ENCODE data around the gene NGB. TPM values are rescaled to one million over a fixed set of nuclear protein-coding genes. Genes with fewer than 3 reads are reported as not detected.
A peak's percentile ranks its signal among the peaks of the same experiment; 100 is the strongest.

The NGB gene
- total and polyA plus RNA-seq, 4 donors = 2.6 to 16.3 (median 12.6) TPM

DNA sequence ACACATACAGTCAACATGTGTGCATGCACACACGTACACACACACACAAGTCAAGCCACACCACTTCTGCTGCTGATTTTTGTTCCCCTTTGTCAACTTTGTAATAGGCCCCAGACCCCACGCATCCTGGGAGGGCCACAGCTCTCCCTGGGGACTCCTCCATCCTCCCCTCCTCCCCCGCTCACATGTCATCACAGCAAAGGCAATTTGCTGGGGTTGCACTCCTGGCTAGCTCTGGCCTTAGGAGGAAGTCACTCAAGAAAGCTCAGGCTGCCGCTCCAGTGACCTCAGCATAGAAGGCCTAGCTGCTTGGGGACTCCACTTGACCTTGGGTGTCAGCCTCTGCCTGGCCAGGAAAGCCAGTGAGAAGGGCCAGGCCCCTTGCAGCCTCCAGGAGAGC is 27.2 kb downstream of the NGB start:
- 81% methylated on average over 4 of the region's 4 CpGs for WGBS (ENCODE audit: insufficient coverage)
- no peaks in the 10 kb centered on the region for H3K9me3 ChIP-seq (ENCODE audit: control insufficient read depth, insufficient read depth, low read length)
- H3K27ac ChIP-seq (ENCODE audit: low read depth, low read length) = no peak overlapping the region
- DNase-seq (ENCODE audit: low read depth in 4 of 6, low spot score in 6 of 6) = no peak
- no peaks in the 10 kb centered on the region for H3K27me3 ChIP-seq (ENCODE audit: control insufficient read depth, insufficient read depth, low read length)
- no peaks in the 10 kb centered on the region for H3K4me1 ChIP-seq (ENCODE audit: control insufficient read depth, insufficient read depth, low read length)
- peaks cover 60% of the 10 kb centered on the region for H3K36me3 ChIP-seq (ENCODE audit: control insufficient read depth, insufficient read depth, low read length)
- H3K4me3 ChIP-seq (ENCODE audit: low read depth, low read length) = no peak overlapping the region

DNA sequence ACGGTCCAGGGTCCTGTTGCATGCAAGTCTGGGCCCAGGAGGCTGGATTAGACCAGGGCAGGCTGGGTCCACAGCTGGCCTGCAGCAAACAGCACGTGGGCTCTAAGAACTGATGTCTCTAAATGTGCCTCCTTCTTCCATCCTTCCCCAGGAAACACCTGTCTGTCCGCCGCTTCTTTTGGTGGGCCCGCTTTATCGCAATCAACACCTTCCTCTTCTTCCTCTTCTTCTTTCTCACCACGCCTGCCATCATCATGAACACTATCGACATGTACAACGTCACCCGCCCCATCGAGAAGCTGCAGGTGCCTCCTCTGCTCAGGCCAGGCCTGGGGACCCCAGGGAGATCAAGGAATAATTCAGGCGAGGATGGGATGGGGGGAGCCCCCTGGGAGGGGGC is 28.3 kb downstream of the NGB start:
- H3K27me3 ChIP-seq (ENCODE audit: control insufficient read depth, insufficient read depth, low read length) = no peaks in the 10 kb centered on the region
- no peaks in the 10 kb centered on the region for H3K9me3 ChIP-seq (ENCODE audit: control insufficient read depth, insufficient read depth, low read length)
- H3K4me1 ChIP-seq (ENCODE audit: control insufficient read depth, insufficient read depth, low read length) = peaks cover 4% of the 10 kb centered on the region
- H3K27ac ChIP-seq (ENCODE audit: low read depth, low read length) = no peak overlapping the region
- 88% methylated on average over 12 of the region's 12 CpGs for WGBS (ENCODE audit: insufficient coverage)
- H3K36me3 ChIP-seq (ENCODE audit: control insufficient read depth, insufficient read depth, low read length) = peaks cover 52% of the 10 kb centered on the region
- H3K4me3 ChIP-seq (ENCODE audit: low read depth, low read length) = no peak overlapping the region
- DNase-seq (ENCODE audit: low read depth in 4 of 6, low spot score in 6 of 6) = no peak

DNA sequence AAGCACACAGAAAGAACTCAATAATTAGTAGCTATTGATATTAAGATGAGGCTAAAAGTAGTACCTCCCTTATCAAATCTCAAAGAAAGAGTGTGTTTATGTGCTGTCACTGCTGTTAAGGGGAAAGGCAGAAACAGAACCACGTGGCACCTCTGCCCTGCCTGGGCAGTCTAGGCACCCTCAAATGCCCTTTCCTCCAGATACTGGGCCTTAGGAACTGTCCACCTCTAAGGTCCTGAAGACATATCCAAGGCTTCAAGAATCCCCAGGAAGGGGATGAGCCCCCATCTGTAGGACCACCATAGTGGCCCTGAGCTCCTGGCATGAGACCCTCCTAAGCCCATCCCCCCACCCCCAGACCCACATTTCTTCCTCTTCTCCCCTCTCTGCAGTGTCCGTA is 29.1 kb downstream of the NGB start:
- peaks cover 58% of the 10 kb centered on the region for H3K36me3 ChIP-seq (ENCODE audit: control insufficient read depth, insufficient read depth, low read length)

DNA sequence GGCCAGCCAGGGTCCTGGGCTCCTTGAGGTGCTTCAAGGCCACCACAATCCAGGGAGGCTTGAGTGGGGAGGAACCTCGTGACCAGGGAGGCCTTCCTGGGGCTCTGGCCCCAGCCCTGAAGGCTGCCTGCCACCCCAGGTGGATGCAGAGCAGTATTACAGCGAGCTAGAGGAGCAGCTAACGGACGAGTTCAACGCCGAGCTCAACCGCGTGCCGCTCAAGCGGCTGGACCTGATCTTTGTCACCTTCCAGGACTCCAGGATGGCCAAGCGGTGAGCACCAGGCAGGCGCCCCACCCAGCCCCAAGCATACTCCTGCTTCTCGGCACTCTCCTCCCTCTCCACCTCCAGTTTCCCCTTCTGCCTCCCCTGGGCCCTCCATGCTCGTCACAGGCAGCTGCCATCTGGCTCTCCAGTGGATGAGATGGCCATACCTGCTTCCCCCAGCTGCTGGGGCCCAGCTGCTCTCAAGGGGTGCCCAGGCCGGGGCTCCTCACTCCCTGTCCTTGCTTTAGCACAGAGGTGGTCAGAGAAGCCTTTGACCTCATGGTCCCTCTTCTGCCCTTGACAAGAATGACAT is 30.6 kb downstream of the NGB start:
- Histone ChIP-seq H3K36me3 (ENCODE audit: control insufficient read depth, insufficient read depth, low read length) (peaks cover 57% of the 10 kb centered on the region), H3K9me3 (ENCODE audit: control insufficient read depth, insufficient read depth, low read length) (no peaks in the 10 kb centered on the region), H3K27me3 (ENCODE audit: control insufficient read depth, insufficient read depth, low read length) (no peaks in the 10 kb centered on the region), H3K27ac (ENCODE audit: low read depth, low read length) (no peak overlapping the region), H3K4me1 (ENCODE audit: control insufficient read depth, insufficient read depth, low read length) (peaks cover 4% of the 10 kb centered on the region), H3K4me3 (ENCODE audit: low read depth, low read length) (no peak overlapping the region)
- DNase-seq (ENCODE audit: low read depth in 4 of 6, low spot score in 6 of 6) = no peak
- WGBS (ENCODE audit: insufficient coverage) = 81% methylated on average over 15 of the region's 15 CpGs

More for the DNA sequence above, 29.1 kb downstream of the NGB start:
- WGBS (ENCODE audit: insufficient coverage) = 100% methylated on average over 1 of the region's 2 CpGs
- Histone ChIP-seq H3K27ac (ENCODE audit: low read depth, low read length) (no peak overlapping the region), H3K9me3 (ENCODE audit: control insufficient read depth, insufficient read depth, low read length) (no peaks in the 10 kb centered on the region), H3K4me1 (ENCODE audit: control insufficient read depth, insufficient read depth, low read length) (peaks cover 4% of the 10 kb centered on the region), H3K27me3 (ENCODE audit: control insufficient read depth, insufficient read depth, low read length) (no peaks in the 10 kb centered on the region), H3K4me3 (ENCODE audit: low read depth, low read length) (no peak overlapping the region)
- no peak for DNase-seq (ENCODE audit: low read depth in 4 of 6, low spot score in 6 of 6)

DNA sequence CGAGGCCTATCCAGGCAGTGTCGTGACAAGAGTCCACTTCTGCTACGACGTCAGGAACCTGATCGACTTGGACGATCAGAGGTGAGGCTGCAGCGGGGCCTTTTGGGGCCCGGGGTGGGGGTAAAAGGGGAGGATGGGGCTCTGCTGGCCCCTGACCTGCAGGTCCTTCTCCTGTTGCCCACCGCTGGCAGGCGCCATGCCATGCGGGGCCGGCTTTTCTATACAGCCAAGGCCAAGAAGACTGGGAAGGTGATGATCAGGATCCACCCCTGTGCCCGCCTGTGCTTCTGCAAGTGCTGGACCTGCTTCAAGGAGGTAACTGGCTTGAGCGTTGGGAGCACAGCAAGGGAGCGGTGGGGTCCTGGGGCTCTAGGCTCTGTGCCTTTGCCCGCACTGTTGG is 31.6 kb downstream of the NGB start:
- H3K9me3 ChIP-seq (ENCODE audit: control insufficient read depth, insufficient read depth, low read length) = no peaks in the 10 kb centered on the region
- no peaks in the 10 kb centered on the region for H3K27me3 ChIP-seq (ENCODE audit: control insufficient read depth, insufficient read depth, low read length)
- peaks cover 4% of the 10 kb centered on the region for H3K4me1 ChIP-seq (ENCODE audit: control insufficient read depth, insufficient read depth, low read length)
- peaks cover 57% of the 10 kb centered on the region for H3K36me3 ChIP-seq (ENCODE audit: control insufficient read depth, insufficient read depth, low read length)
- WGBS (ENCODE audit: insufficient coverage) = 97% methylated on average over 9 of the region's 16 CpGs
- no peak overlapping the region for H3K27ac ChIP-seq (ENCODE audit: low read depth, low read length)
- no peak for DNase-seq (ENCODE audit: low read depth in 4 of 6, low spot score in 6 of 6)
- no peak overlapping the region for H3K4me3 ChIP-seq (ENCODE audit: low read depth, low read length)

DNA sequence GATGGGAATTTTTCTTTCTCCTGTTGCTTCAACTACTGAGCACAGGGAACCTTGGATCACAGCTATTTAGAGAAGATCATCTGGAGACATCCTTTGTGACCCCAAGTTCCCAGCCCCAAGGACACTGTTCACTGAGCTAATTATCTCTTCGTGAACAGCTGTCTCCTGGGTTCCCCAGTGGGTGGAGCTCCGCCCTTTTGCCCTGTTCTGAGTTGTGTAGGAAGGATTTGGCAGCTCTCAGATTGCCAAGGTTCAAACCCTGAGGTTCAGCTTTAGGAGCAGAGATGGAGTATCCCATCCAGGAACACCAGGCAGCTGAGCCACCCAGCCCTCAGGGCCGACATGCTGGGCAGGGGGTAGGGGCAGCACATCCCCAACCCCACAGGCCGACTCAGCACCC is 32.0 kb downstream of the NGB start:
- H3K4me3 ChIP-seq (ENCODE audit: low read depth, low read length) = no peak overlapping the region
- peaks cover 54% of the 10 kb centered on the region for H3K36me3 ChIP-seq (ENCODE audit: control insufficient read depth, insufficient read depth, low read length)
- H3K4me1 ChIP-seq (ENCODE audit: control insufficient read depth, insufficient read depth, low read length) = peaks cover 4% of the 10 kb centered on the region
- WGBS (ENCODE audit: insufficient coverage) = 48% methylated on average over 3 of the region's 4 CpGs
- H3K27me3 ChIP-seq (ENCODE audit: control insufficient read depth, insufficient read depth, low read length) = no peaks in the 10 kb centered on the region
- H3K27ac ChIP-seq (ENCODE audit: low read depth, low read length) = no peak overlapping the region
- H3K9me3 ChIP-seq (ENCODE audit: control insufficient read depth, insufficient read depth, low read length) = no peaks in the 10 kb centered on the region
- DNase-seq (ENCODE audit: low read depth in 4 of 6, low spot score in 6 of 6) = no peak

DNA sequence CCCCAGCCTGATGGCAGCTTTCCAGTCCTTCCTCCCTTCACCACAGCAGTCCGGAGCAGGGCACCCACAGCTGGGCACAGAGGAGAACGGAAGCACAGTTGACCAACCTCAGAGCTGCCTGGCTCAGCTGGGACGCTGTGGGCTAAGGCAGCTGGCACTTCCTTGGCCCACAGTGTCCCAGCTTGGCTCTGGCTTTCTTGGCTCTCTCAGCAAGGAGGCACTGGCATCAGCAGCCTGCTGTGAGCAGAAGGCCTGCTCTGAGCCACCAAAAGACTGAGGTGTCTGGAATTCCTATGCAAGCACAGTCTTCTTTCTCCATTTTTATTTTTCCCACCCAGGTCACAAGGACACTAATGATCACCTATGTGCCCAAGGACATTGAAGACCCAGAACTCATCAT is 32.6 kb downstream of the NGB start:
- 73% methylated on average over 3 of the region's 3 CpGs for WGBS (ENCODE audit: insufficient coverage)
- H3K4me1 ChIP-seq (ENCODE audit: control insufficient read depth, insufficient read depth, low read length) = peaks cover 4% of the 10 kb centered on the region
- DNase-seq (ENCODE audit: low read depth in 4 of 6, low spot score in 6 of 6) = peak in 1 of 6 donors; percentile 31

DNA sequence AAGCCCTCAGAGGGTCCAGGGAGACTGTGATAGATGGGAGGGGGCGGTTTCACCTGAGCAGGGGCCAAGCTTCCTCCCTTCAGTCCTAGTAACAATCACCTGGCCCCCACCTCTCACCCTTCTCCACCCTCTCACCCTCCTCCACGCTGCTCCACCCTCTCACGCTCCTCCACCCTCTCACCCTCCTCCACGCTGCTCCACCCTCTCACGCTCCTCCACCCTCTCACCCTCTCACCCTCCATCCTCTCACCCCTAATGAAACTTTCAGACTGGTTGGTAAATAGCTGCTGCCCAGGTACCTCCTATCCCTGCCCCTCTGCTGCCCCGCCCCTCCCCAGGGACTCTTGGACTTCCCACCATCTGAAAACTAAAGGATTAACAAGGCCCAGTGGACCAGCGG is 34.2 kb downstream of the NGB start:
- 85% methylated on average over 5 of the region's 7 CpGs for WGBS (ENCODE audit: insufficient coverage)
- peaks cover 4% of the 10 kb centered on the region for H3K4me1 ChIP-seq (ENCODE audit: control insufficient read depth, insufficient read depth, low read length)
- no peak for DNase-seq (ENCODE audit: low read depth in 4 of 6, low spot score in 6 of 6)
- H3K36me3 ChIP-seq (ENCODE audit: control insufficient read depth, insufficient read depth, low read length) = peaks cover 35% of the 10 kb centered on the region
- no peaks in the 10 kb centered on the region for H3K9me3 ChIP-seq (ENCODE audit: control insufficient read depth, insufficient read depth, low read length)
- no peak overlapping the region for H3K4me3 ChIP-seq (ENCODE audit: low read depth, low read length)
- H3K27me3 ChIP-seq (ENCODE audit: control insufficient read depth, insufficient read depth, low read length) = no peaks in the 10 kb centered on the region
- H3K27ac ChIP-seq (ENCODE audit: low read depth, low read length) = no peak overlapping the region

More for the DNA sequence above, 32.6 kb downstream of the NGB start:
- no peak overlapping the region for H3K27ac ChIP-seq (ENCODE audit: low read depth, low read length)
- H3K4me3 ChIP-seq (ENCODE audit: low read depth, low read length) = no peak overlapping the region
- H3K36me3 ChIP-seq (ENCODE audit: control insufficient read depth, insufficient read depth, low read length) = peaks cover 49% of the 10 kb centered on the region
- no peaks in the 10 kb centered on the region for H3K27me3 ChIP-seq (ENCODE audit: control insufficient read depth, insufficient read depth, low read length)
- H3K9me3 ChIP-seq (ENCODE audit: control insufficient read depth, insufficient read depth, low read length) = no peaks in the 10 kb centered on the region

DNA sequence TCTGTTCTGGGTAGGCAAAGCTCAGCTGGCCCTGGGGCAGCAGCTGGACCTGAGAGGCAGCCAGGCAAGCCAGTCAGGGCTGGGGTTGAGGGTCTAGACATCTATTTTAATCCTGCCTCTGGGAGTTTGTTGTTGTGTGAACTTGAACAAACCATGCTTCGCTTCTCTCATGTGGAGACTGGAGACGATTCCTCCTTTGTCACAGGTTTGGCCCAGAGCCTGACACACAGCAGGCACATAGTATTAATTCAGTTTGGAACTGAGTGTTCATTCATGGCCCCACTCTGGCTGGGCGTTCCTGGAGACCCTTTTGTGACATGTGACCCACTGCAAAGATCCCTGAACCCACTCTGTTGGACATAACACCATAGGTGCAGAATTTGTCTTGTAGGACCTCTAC is 39.3 kb downstream of the NGB start:
- 28% methylated on average over 3 of the region's 3 CpGs for WGBS (ENCODE audit: insufficient coverage)
- H3K4me3 ChIP-seq (ENCODE audit: low read depth, low read length) = no peak overlapping the region
- no peaks in the 10 kb centered on the region for H3K27me3 ChIP-seq (ENCODE audit: control insufficient read depth, insufficient read depth, low read length)
- peaks cover 4% of the 10 kb centered on the region for H3K9me3 ChIP-seq (ENCODE audit: control insufficient read depth, insufficient read depth, low read length)
- DNase-seq (ENCODE audit: low read depth in 4 of 6, low spot score in 6 of 6) = peak in 1 of 6 donors; percentile 39
- no peak overlapping the region for H3K27ac ChIP-seq (ENCODE audit: low read depth, low read length)
- H3K4me1 ChIP-seq (ENCODE audit: control insufficient read depth, insufficient read depth, low read length) = peaks cover 4% of the 10 kb centered on the region
- peaks cover 32% of the 10 kb centered on the region for H3K36me3 ChIP-seq (ENCODE audit: control insufficient read depth, insufficient read depth, low read length)

DNA sequence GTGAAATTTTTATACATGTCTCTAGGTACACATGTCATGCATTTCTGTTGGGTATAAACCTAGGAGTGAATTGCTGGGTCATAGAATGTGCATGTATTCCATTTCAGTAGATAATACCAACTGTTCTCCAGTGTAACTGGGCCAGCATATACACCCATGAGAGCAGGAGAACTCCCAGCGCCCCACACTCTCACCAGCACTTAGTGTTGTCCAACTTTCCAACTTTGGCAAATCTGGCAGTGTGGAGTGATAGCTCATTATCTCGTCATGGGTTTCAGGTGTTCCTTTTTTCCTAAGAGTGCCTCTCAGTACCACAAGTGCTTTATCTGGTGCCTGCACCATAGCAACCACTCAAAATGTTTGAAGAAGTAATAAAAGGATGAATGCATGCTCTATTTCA is 40.1 kb downstream of the NGB start:
- Histone ChIP-seq H3K36me3 (ENCODE audit: control insufficient read depth, insufficient read depth, low read length) (peaks cover 33% of the 10 kb centered on the region), H3K4me1 (ENCODE audit: control insufficient read depth, insufficient read depth, low read length) (peaks cover 4% of the 10 kb centered on the region), H3K27me3 (ENCODE audit: control insufficient read depth, insufficient read depth, low read length) (no peaks in the 10 kb centered on the region), H3K9me3 (ENCODE audit: control insufficient read depth, insufficient read depth, low read length) (peaks cover 4% of the 10 kb centered on the region), H3K27ac (ENCODE audit: low read depth, low read length) (no peak overlapping the region), H3K4me3 (ENCODE audit: low read depth, low read length) (no peak overlapping the region)
- no peak for DNase-seq (ENCODE audit: low read depth in 4 of 6, low spot score in 6 of 6)
- WGBS (ENCODE audit: insufficient coverage) = 100% methylated on average over 1 of the region's 2 CpGs
